Dendritic cell treated with granulocyte-macrophage colony-stimulating factor and Interleukin-4, amounts not matched to agents 40 ng/mL and 50 ng/mL, for 4 days (primary cell): Measurements from ENCODE around the gene RGR.

ENCODE experiments used
- H3K27ac Mint-ChIP-seq: one replicate; pipeline ENCODE4 v1.8.0; 2022; ENCODE audit warnings: mild to moderate bottlenecking, mixed read lengths
- H3K27me3 Mint-ChIP-seq: one replicate; pipeline ENCODE4 v1.8.0; 2022; ENCODE audit warnings: mild to moderate bottlenecking, mixed read lengths
- H3K36me3 Mint-ChIP-seq: one replicate; pipeline ENCODE4 v1.8.0; 2022; ENCODE audit warnings: low read depth, mixed read lengths
- H3K4me1 Mint-ChIP-seq: one replicate; pipeline ENCODE4 v1.8.0; 2022; ENCODE audit warnings: low read depth, mixed read lengths
- H3K4me3 Mint-ChIP-seq: one replicate; pipeline ENCODE4 v1.8.0; 2022; ENCODE audit warnings: mild to moderate bottlenecking, moderate library complexity, mixed read lengths
- H3K9me3 Mint-ChIP-seq: one replicate; pipeline ENCODE4 v1.8.0; 2022; ENCODE audit warnings: mixed read lengths
- intact Hi-C: fragments of 100-400 bp; cut with micrococcal nuclease; formaldehyde crosslinking; loops from one replicate; pipeline ENCODE4 v1.15.0; 2022

The RGR gene

DNA sequence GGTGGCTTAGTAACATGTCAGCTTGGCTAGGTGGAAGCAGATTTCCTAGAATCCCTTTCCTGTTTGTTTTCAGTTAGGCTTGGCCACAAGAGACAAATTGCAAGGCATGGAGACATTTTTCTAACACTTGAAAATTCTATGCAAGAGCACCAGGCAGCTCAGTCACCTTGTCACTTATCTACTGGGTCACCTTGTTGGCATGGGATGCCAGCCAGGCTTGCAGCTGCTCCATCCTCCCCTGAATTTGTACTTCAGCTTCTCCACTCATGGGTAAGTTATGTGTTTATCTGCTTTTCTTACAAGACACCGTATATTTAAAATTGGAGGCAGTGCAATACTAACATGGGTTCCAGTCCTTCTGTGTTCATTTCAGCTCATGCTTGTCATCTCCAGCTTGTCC, 43.3 kb downstream of the RGR start:
- H3K4me3 Mint-ChIP-seq, result no peak overlapping the region
- H3K36me3 Mint-ChIP-seq, result no peaks in the 10 kb centered on the region
- H3K9me3 Mint-ChIP-seq, result no peaks in the 10 kb centered on the region
- intact Hi-C loops, result no loop called here
- H3K27me3 Mint-ChIP-seq, result peaks cover 7% of the 10 kb centered on the region
- peaks cover under 1% of the 10 kb centered on the region for H3K4me1 Mint-ChIP-seq
- no peak overlapping the region for H3K27ac Mint-ChIP-seq

DNA sequence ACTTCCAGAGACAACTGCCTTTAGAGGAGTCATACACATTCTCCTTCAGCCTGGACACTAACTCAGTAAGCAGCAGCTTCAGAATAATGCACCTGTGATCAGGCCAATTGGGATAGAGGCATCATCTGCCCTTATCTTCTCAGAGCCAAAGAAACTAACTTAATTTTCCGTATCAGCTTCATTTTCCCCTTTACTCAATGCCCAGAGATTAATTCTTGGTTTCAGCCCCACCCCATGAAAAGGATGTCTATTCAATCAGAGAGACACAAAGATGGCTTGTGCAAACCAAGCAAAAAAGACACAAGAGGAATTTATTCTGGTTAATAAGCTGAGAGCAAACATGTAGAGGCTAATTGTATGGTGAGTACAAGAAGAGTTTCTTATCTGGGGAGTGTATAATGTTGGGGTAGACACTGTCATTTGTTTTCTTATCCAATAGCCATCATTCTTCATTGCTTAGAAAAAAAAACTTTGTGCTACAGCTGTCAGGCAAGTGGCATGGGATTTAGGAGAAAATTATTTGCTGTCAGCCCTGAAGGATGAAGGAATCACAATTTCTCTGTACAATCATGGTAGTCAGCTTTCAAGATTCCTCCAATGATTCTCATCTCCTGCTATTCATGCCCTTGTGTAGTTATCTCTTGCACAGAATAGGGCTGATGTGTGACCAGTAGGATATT, 44.8 kb downstream of the RGR start:
- H3K27ac Mint-ChIP-seq, result no peak overlapping the region
- H3K27me3 Mint-ChIP-seq, result peaks cover 6% of the 10 kb centered on the region
- no peak overlapping the region for H3K4me3 Mint-ChIP-seq
- H3K4me1 Mint-ChIP-seq, result peaks cover 14% of the 10 kb centered on the region
- no peaks in the 10 kb centered on the region for H3K36me3 Mint-ChIP-seq
- intact Hi-C loops, result no loop called here
- no peaks in the 10 kb centered on the region for H3K9me3 Mint-ChIP-seq

DNA sequence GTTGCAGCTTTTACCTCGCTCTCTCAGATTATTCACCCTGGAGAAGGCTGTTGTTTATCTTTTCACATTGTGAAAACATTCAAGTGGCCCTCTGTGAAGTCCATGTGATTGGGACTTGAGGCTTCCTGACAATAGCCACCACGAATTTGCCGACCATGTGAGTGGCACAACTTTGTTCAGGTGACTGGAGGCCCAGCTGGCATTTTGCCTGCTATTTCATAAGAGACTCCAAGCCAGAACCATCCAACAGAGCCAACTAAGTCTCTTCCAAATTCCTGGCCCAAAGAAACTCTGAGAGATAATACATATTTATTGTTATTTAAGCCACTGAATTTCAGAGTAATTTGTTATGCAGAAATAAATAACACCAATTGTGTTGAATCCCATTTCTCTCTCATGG, 45.4 kb downstream of the RGR start:
- H3K27ac Mint-ChIP-seq, result no peak overlapping the region
- H3K36me3 Mint-ChIP-seq, result no peaks in the 10 kb centered on the region
- intact Hi-C loops, result no loop called here
- H3K4me3 Mint-ChIP-seq, result no peak overlapping the region
- H3K9me3 Mint-ChIP-seq, result no peaks in the 10 kb centered on the region
- H3K27me3 Mint-ChIP-seq, result peaks cover 6% of the 10 kb centered on the region
- peaks cover 16% of the 10 kb centered on the region for H3K4me1 Mint-ChIP-seq

DNA sequence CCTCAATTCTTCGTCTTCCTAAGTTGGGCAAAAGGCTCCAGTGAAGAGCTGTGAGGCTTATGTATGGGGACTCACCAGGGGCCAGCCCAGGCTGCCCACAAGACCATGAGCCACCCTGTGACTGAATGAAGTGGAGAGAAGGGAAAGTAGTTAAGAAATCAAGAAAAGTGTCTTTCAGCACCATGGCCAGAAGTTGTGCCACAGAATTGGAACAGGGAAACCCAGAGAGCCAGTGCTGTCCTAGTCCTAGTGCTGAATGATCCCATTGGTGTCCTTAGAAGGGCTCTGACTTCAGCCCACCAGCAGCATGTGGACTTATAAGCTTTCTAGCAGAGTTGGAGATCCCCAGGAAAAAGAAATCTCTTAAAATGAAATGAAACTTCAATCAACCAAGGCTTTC, 46.5 kb downstream of the RGR start:
- intact Hi-C loops, result no loop called here
- peaks cover 22% of the 10 kb centered on the region for H3K4me1 Mint-ChIP-seq
- no peak overlapping the region for H3K4me3 Mint-ChIP-seq
- H3K36me3 Mint-ChIP-seq, result no peaks in the 10 kb centered on the region
- H3K27me3 Mint-ChIP-seq, result peaks cover 6% of the 10 kb centered on the region
- H3K9me3 Mint-ChIP-seq, result no peaks in the 10 kb centered on the region
- H3K27ac Mint-ChIP-seq, result no peak overlapping the region

DNA sequence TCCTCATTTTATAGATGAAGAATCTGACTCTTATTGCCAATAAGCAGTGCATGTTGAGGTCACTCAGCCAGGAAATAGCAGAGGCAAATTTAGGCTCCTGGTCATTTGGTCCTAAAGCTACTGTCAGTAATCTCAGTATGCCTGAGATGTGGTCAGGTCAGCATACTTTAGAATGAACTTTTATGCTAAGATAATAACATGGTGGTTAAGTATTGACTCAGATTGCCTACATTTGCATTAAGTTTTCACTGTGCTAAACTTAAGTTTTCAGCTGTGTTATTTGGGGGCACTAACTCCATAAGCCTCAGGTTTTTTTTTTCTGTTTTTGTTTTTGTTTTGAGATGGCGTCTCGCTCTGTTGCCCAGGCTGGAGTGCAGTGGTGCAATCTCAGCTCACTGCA, 47.6 kb downstream of the RGR start:
- Mint-ChIP-seq H3K9me3 (no peaks in the 10 kb centered on the region), H3K27ac (no peak overlapping the region), H3K4me1 (peaks cover 33% of the 10 kb centered on the region)

DNA sequence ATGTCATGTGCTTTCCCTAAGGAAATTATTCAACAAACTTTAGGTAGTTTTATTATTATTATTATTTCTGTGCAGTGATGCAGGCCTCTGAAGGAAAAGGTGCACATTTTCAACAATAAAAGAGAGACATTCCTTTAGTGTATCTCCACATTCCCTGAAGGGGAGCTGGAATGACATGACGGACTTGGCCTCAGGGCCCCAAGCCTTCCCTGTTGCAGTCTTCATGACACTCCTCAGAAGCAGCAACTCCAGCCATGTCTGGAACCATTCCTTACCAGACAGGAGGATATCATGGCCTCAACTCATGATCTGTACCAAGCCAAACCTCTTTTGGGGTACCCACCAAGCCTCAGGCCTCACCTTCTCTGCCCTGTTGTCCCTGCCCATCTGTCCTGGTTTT, 48.3 kb downstream of the RGR start:
- H3K4me3 Mint-ChIP-seq, result no peak overlapping the region

More for the DNA sequence above, 47.6 kb downstream of the RGR start:
- intact Hi-C loops, result no loop called here
- Mint-ChIP-seq H3K4me3 (no peak overlapping the region), H3K27me3 (peaks cover 6% of the 10 kb centered on the region), H3K36me3 (no peaks in the 10 kb centered on the region)

DNA sequence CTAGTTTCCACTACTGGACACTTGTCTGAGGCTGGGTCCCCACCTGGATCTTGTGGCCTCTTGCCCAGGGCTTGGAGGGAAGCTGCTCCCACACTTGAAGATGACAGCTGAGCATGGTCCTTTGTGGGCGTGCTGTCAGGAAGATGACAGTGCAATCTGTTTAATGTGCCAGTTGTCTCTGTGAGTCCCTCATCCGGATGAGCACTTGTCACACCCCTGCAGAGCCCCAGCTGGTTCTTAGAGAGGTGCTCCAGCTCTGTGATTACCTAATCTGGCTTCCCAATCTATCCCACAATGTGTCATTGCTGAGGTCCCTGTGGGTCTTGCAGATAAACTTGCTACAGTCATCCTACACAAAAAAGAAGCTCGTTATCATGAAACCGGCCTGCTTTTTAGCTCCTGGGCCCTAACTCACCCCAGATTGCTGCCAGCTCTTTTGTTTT, 48.7 kb downstream of the RGR start:
- Mint-ChIP-seq H3K4me3 (no peak overlapping the region), H3K27ac (no peak overlapping the region), H3K9me3 (no peaks in the 10 kb centered on the region), H3K36me3 (no peaks in the 10 kb centered on the region), H3K27me3 (peaks cover 9% of the 10 kb centered on the region), H3K4me1 (peaks cover 42% of the 10 kb centered on the region)
- intact Hi-C loops, result no loop called here

More for the DNA sequence above, 48.3 kb downstream of the RGR start:
- Mint-ChIP-seq H3K27me3 (peaks cover 7% of the 10 kb centered on the region), H3K4me1 (peaks cover 38% of the 10 kb centered on the region), H3K27ac (no peak overlapping the region), H3K9me3 (no peaks in the 10 kb centered on the region), H3K36me3 (no peaks in the 10 kb centered on the region)
- intact Hi-C loops, result no loop called here

DNA sequence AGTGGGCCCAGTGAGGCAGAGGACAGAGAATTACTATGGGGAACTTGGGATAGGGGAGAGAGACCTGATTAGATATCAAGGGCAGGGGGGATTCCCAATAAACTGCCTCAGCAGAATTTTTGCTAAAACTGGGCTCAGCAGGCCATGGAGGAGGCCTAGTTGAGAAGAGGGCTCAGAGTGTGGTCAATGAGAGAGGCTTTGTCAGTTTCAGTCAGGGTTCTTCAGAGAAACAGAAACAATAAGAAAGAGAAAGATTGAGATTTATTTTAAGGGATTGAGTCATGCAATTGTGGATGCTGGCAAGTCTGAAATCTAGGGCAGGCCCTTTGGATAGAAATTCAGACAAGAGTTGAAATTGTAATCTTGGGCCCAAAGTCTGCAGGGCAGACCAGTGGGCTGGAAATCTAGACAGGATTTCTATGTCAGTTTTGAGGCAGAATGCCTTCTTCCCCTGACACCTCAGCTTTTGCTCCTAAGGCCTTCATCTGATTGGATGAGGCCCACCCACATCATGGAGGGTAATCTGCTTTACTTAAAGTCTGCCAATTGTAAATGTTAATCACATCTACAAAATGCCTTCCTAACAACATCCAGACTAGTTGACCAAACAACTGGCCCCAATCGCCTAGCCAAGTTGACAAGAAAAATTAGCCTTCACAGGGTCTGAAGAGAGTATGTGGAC, 50.1 kb downstream of the RGR start:
- Mint-ChIP-seq H3K27me3 (peaks cover 11% of the 10 kb centered on the region), H3K4me3 (no peak overlapping the region), H3K27ac (no peak overlapping the region), H3K4me1 (peaks cover 43% of the 10 kb centered on the region), H3K9me3 (no peaks in the 10 kb centered on the region), H3K36me3 (no peaks in the 10 kb centered on the region)
- intact Hi-C loops, result no loop called here

DNA sequence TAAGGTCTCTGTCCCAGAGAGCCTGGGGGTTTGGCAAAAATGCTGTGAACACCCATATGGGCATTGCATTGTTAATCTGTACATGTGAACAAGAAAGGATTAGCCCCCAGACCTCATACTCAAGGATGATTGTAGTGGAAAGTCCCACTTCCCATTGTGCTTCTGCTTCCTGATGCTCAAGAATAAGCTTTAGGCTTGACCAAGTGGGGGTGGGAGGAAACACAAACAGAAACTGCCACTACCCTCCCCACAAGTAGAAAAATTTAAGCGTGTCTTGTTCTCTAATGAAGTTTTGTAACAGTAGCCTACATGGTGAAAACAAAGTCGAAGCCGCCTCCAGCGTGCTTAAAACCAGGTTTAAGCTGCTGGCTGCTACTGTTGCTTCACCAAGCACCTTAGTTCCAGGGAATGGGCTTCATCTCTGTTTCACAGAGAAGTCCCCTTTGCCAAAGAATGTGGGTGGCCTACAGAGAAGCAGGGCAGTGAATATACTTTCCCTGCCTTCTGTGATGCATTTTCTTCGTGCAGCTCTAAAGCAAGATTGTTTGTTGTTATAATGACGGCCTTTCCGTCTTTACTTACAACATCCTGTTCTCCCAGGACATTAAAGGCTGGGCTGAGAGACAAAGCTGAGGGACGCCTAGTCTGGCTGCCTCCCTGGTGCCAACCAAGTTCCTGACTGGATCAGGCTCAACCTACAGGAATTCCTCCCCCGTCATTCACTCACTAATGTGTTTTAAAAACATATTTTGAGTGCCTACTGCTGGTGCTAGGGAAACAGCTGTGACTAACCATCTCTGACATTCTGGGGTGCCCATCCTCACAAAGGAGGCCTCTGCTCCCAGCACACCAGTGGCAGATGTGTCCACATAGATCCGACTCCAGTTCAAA, 51.5 kb downstream of the RGR start:
- Mint-ChIP-seq H3K4me3 (no peak overlapping the region), H3K9me3 (no peaks in the 10 kb centered on the region), H3K36me3 (no peaks in the 10 kb centered on the region), H3K27me3 (peaks cover 14% of the 10 kb centered on the region), H3K4me1 (peaks cover 43% of the 10 kb centered on the region), H3K27ac (peak overlapping the region; percentile 11)
- intact Hi-C loops, result no loop called here

DNA sequence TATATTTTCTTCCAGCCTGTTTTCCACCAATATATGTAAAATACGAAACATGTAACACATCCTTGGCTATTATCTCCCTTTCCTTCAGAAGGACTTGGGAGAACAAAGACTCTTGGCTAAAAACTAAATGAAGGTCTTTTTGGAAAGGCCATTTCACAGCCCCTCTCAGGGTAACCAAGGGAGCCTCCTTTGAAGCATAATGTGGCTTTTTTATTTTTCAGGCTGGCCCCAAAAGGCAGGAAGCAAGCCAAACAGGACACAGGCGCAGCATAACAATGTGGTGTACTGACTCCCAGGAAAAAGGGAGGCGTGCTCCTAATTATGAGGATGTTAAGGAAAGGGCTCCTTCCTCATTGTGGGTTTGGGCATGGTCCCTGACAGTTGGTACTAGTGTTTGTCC, 53.2 kb downstream of the RGR start:
- Mint-ChIP-seq H3K27ac (no peak overlapping the region), H3K36me3 (no peaks in the 10 kb centered on the region), H3K27me3 (peaks cover 20% of the 10 kb centered on the region)

DNA sequence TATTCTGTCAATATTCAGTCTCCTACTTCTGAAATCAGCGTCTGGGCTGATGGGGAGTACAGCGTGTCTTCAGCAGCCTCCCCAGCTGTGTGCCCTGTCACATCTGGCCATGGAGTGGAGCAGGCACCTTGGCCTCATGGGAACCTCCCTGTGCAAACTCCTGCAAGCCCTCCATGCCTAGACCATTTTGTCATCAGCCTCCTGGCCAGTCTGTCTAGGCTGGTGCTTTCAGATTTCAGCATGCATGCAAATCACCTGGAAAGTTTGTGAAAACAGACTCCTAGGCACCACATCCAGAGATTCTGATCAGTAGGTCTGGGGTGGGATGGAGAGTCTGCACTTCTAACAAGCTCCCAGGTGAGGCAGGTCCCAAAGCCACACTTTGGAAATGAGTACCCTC, 57.4 kb downstream of the RGR start:
- Mint-ChIP-seq H3K27ac (no peak overlapping the region), H3K4me1 (peaks cover 26% of the 10 kb centered on the region), H3K9me3 (peaks cover 9% of the 10 kb centered on the region), H3K36me3 (no peaks in the 10 kb centered on the region), H3K4me3 (no peak overlapping the region), H3K27me3 (peaks cover 26% of the 10 kb centered on the region)
- intact Hi-C loops, result no loop called here

More for the DNA sequence above, 53.2 kb downstream of the RGR start:
- peaks cover 43% of the 10 kb centered on the region for H3K4me1 Mint-ChIP-seq
- intact Hi-C loops, result no loop called here
- no peaks in the 10 kb centered on the region for H3K9me3 Mint-ChIP-seq
- H3K4me3 Mint-ChIP-seq, result no peak overlapping the region

DNA sequence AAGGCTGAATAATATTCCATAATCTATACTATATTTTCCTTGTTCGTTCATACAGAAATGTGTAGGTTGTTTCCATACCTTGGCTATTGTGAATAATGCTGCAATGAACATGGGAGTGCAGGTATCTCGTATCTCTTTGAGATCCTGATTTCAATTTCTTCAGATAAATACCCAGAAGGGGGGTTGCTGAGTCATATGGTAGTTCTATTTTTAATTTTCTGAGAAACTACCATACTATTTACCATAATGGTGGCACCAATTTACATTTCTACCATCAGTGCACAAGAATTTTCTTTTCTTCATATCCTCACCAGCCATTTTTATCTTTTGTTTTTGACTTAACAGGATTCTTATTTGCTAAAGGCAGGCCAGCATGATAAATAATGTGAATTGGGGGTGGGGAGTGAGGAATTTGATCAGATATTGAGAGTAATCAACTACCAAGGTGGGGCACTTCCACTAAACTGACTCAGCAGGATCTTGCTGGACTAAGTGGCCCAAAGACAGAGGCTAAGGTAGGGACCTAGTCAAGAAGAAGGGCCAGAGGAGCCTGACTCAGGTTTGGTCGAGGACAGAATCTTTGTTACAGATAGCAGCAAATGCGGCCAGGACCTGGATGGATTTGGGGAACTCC, 62.0 kb downstream of the RGR start:
- Mint-ChIP-seq H3K36me3 (no peaks in the 10 kb centered on the region), H3K4me3 (no peak overlapping the region), H3K9me3 (peaks cover 9% of the 10 kb centered on the region), H3K27ac (no peak overlapping the region), H3K27me3 (peaks cover 14% of the 10 kb centered on the region), H3K4me1 (peaks cover 47% of the 10 kb centered on the region)
- intact Hi-C loops, result no loop called here

DNA sequence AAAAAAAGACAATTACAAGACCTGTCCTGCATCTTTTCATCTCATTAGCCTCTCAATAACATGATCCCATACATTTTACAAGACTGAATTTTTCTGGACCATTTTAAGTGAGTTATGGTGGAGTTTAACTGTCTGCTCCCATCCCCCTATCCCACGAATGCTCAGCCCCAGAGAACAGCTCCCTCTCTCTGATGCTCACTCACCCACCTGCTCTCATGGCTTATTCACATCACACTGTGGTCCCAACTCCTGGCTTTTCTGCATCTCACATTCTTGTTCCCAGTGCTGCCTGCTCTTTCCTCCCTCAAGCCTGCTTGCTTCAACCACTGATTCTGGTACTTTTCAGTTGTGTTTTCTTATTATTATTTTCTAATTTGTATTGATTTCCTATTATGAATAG, 63.2 kb downstream of the RGR start:
- Mint-ChIP-seq H3K9me3 (peaks cover 9% of the 10 kb centered on the region), H3K36me3 (no peaks in the 10 kb centered on the region), H3K27me3 (peaks cover 7% of the 10 kb centered on the region), H3K4me1 (peaks cover 47% of the 10 kb centered on the region), H3K27ac (peak overlapping the region; percentile 82), H3K4me3 (no peak overlapping the region)
- intact Hi-C loops, result no loop called here
